MM.1S (cell line): Measurements from ENCODE around the gene RPS29.

ENCODE experiments used
- CTCF ChIP-seq: fragments of 300-600 bp; sonication (generic); IDR thresholded peaks from 2 replicates; pipeline ENCODE4 v1.5.1; 2016; ENCODE audit warnings: antibody characterized with exemption, low read length, mixed read lengths
- EZH2 ChIP-seq: fragments of 300-600 bp; sonication (generic); optimal IDR thresholded peaks from 2 replicates; pipeline ENCODE3; 2017; ENCODE audit warnings: low read depth, mild to moderate bottlenecking, antibody characterized with exemption, low read length, mixed read lengths

DNA sequence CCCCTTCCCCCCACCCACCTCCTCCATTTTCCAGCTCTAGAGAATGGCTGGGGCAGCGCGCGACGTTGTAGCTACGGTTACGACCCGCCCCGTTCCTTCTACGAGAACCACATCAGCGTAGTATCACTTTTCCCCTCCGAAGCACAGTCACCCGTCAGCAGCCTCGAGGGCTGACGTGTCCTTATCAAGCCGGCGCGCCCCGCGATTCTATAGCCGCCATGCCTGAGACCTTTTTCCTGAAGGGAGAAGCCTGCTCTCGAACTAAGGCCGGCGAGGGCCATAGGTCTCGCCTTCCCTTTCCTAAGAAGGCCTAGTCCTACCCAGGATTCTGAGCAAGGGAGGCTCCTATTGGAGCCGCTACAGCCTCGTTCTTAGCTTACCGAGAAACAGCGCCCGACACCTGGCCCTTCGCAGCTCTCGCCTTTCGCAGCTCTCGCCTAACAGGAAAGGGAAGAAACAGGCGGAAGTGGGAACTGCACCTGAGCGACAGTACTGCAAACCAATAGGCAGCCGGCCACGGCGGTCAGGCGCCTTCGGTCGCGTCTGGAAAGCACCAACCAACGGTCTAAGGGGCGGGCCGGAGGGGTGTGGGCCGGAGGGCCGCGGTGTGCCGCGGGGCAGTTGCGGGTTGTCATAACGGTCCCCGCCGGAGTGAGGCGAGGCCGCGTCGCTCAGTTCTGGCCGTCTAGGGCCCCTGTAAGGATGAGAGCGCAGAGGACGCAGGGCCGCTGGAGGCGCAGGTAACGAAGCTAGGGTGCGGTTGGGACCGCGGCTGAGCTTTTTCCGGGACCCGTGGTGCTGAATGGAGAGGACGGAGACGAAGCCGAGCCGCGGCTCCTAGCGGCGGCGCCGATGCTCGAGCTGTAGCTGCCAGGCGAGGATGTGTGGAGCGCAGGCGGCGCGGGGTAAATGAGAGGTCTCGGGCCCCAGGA is 34.3 kb upstream of the RPS29 start, which contains the start of the genes MGAT2 and RPL36AL:
- TF ChIP-seq CTCF = 0 out of 2 replicates have a peak, but pooled peaks have one; percentile 4
- no peak for TF ChIP-seq EZH2
